ENCODE results near the gene ADGRD2.

Gene ADGRD2

GRCh38 chr9:124439086-124439485, 11.2 kb upstream of the ADGRD2 start:
- DNase-seq (ENCODE audit: low spot score) = no peak

GRCh38 chr9:124439686-124440243, 10.5 kb upstream of the ADGRD2 start:
- DNase-seq (ENCODE audit: low spot score) = no peak

- DNase-seq (ENCODE audit: low spot score) = no peak
Observed at GRCh38 chr9:124440786-124441185, 9.5 kb upstream of the ADGRD2 start.

GRCh38 chr9:124441291-124441690, 9.0 kb upstream of the ADGRD2 start:
- DNase-seq (ENCODE audit: low spot score) = no peak

- no peak for DNase-seq (ENCODE audit: low spot score)
Observed at GRCh38 chr9:124442379-124442778, 7.9 kb upstream of the ADGRD2 start.

- no peak for DNase-seq (ENCODE audit: low spot score)
Observed at GRCh38 chr9:124442826-124443225, 7.4 kb upstream of the ADGRD2 start.

GRCh38 chr9:124443625-124444024, 6.6 kb upstream of the ADGRD2 start:
- no peak for DNase-seq (ENCODE audit: low spot score)

- no peak for DNase-seq (ENCODE audit: low spot score)
Observed at GRCh38 chr9:124444166-124444565, 6.1 kb upstream of the ADGRD2 start.

GRCh38 chr9:124447297-124447661, 3.0 kb upstream of the ADGRD2 start:
- no peak for DNase-seq (ENCODE audit: low spot score)

- no peak for DNase-seq (ENCODE audit: low spot score)
Observed at GRCh38 chr9:124448019-124448418, 2.2 kb upstream of the ADGRD2 start.

- no peak for DNase-seq (ENCODE audit: low spot score)
Observed at GRCh38 chr9:124449381-124450151, 685 bp upstream of the ADGRD2 start.

GRCh38 chr9:124450931-124451661, 845 bp downstream of the ADGRD2 start:
- no peak for DNase-seq (ENCODE audit: low spot score)

- no peak for DNase-seq (ENCODE audit: low spot score)
Observed at GRCh38 chr9:124452326-124452725, 2.1 kb downstream of the ADGRD2 start.

- no peak for DNase-seq (ENCODE audit: low spot score)
Observed at GRCh38 chr9:124452841-124453585, 2.8 kb downstream of the ADGRD2 start.

- DNase-seq (ENCODE audit: low spot score) = peak; percentile 70
Observed at GRCh38 chr9:124453586-124454191, 3.4 kb downstream of the ADGRD2 start.

GRCh38 chr9:124454296-124454695, 4.0 kb downstream of the ADGRD2 start:
- no peak for DNase-seq (ENCODE audit: low spot score)

GRCh38 chr9:124454791-124455443, 4.7 kb downstream of the ADGRD2 start:
- DNase-seq (ENCODE audit: low spot score) = no peak

GRCh38 chr9:124455820-124456219, 5.6 kb downstream of the ADGRD2 start:
- DNase-seq (ENCODE audit: low spot score) = no peak

- no peak for DNase-seq (ENCODE audit: low spot score)
Observed at GRCh38 chr9:124456341-124457078, 6.3 kb downstream of the ADGRD2 start.

GRCh38 chr9:124457079-124457886, 7.0 kb downstream of the ADGRD2 start:
- no peak for DNase-seq (ENCODE audit: low spot score)

Measured in ecto neural progenitor cell (in vitro differentiated cells).